ENCODE measurements around the gene NPNT. TPM values are rescaled to one million over a fixed set of nuclear protein-coding genes. Genes with fewer than 3 reads are reported as not detected.

The NPNT gene
- total RNA-seq, 4 donors from 2014 or later: 3.6 to 6.6 (median 4.8) TPM

GRCh38 chr4:105902550-105903262, 7.4 kb downstream of the NPNT start:
- no peaks in the 10 kb centered on the region for H3K36me3 ChIP-seq
- H3K4me1 ChIP-seq: no peaks in the 10 kb centered on the region
- no peak for DNase-seq (ENCODE audit: low spot score in 2 of 2)
- H3K4me3 ChIP-seq: no peak overlapping the region
- 64% methylated on average over 2 of the region's 2 CpGs for WGBS
- TF ChIP-seq CTCF (IDR thresholded peaks at IDR 0.05) (no peak), POLR2A (IDR thresholded peaks at IDR 0.05) (no peak), EP300 (IDR thresholded peaks at IDR 0.05) (no peak), POLR2AphosphoS5 (IDR thresholded peaks at IDR 0.05) (no peak)
- H3K27ac ChIP-seq: no peak overlapping the region
- H3K9me3 ChIP-seq: no peaks in the 10 kb centered on the region
- no peaks in the 10 kb centered on the region for H3K27me3 ChIP-seq

GRCh38 chr4:105909787-105910281, 14.6 kb downstream of the NPNT start:
- no peak overlapping the region for H3K4me3 ChIP-seq
- TF ChIP-seq EP300 (IDR thresholded peaks at IDR 0.05) (no peak), POLR2A (IDR thresholded peaks at IDR 0.05) (no peak), POLR2AphosphoS5 (IDR thresholded peaks at IDR 0.05) (no peak), CTCF (IDR thresholded peaks at IDR 0.05) (no peak)
- H3K9me3 ChIP-seq: no peaks in the 10 kb centered on the region
- no peak overlapping the region for H3K27ac ChIP-seq
- DNase-seq (ENCODE audit: low spot score in 2 of 2): no peak
- 37% methylated on average over 2 of the region's 2 CpGs for WGBS
- H3K27me3 ChIP-seq: no peaks in the 10 kb centered on the region
- H3K4me1 ChIP-seq: no peaks in the 10 kb centered on the region
- no peaks in the 10 kb centered on the region for H3K36me3 ChIP-seq

GRCh38 chr4:105911426-105911825, 16.2 kb downstream of the NPNT start:
- no peak overlapping the region for H3K27ac ChIP-seq
- TF ChIP-seq POLR2A (IDR thresholded peaks at IDR 0.05) (no peak), CTCF (IDR thresholded peaks at IDR 0.05) (no peak), POLR2AphosphoS5 (IDR thresholded peaks at IDR 0.05) (no peak), EP300 (IDR thresholded peaks at IDR 0.05) (no peak)
- H3K27me3 ChIP-seq: no peaks in the 10 kb centered on the region
- H3K4me3 ChIP-seq: no peak overlapping the region
- no peaks in the 10 kb centered on the region for H3K4me1 ChIP-seq
- H3K9me3 ChIP-seq: no peaks in the 10 kb centered on the region
- no peak for DNase-seq (ENCODE audit: low spot score in 2 of 2)
- H3K36me3 ChIP-seq: no peaks in the 10 kb centered on the region

GRCh38 chr4:105912633-105913032, 17.4 kb downstream of the NPNT start:
- no peaks in the 10 kb centered on the region for H3K36me3 ChIP-seq
- H3K4me1 ChIP-seq: no peaks in the 10 kb centered on the region
- WGBS: 76% methylated on average over 6 of the region's 6 CpGs
- no peaks in the 10 kb centered on the region for H3K9me3 ChIP-seq
- no peaks in the 10 kb centered on the region for H3K27me3 ChIP-seq
- no peak for TF ChIP-seq CTCF (IDR thresholded peaks at IDR 0.05)
- no peak for TF ChIP-seq POLR2AphosphoS5 (IDR thresholded peaks at IDR 0.05)
- no peak for TF ChIP-seq EP300 (IDR thresholded peaks at IDR 0.05)
- no peak for TF ChIP-seq POLR2A (IDR thresholded peaks at IDR 0.05)
- no peak overlapping the region for H3K27ac ChIP-seq
- no peak for DNase-seq (ENCODE audit: low spot score in 2 of 2)
- no peak overlapping the region for H3K4me3 ChIP-seq

- H3K4me3 ChIP-seq: no peak overlapping the region
- DNase-seq (ENCODE audit: low spot score in 2 of 2): no peak
- no peak for TF ChIP-seq CTCF (IDR thresholded peaks at IDR 0.05)
- TF ChIP-seq POLR2AphosphoS5 (IDR thresholded peaks at IDR 0.05): no peak
- no peak for TF ChIP-seq POLR2A (IDR thresholded peaks at IDR 0.05)
- TF ChIP-seq EP300 (IDR thresholded peaks at IDR 0.05): no peak
- H3K4me1 ChIP-seq: no peaks in the 10 kb centered on the region
- no peak overlapping the region for H3K27ac ChIP-seq
- H3K36me3 ChIP-seq: no peaks in the 10 kb centered on the region
- WGBS: 94% methylated on average over 3 of the region's 3 CpGs
- no peaks in the 10 kb centered on the region for H3K27me3 ChIP-seq
- H3K9me3 ChIP-seq: no peaks in the 10 kb centered on the region
Measured at GRCh38 chr4:105917171-105917685, 22.0 kb downstream of the NPNT start.

All from suprapubic skin (tissue), 4 donors.